ENCODE results near the gene APCDD1.
"Not testable (repeated sequence)": the region's sequence is repeated elsewhere in the genome, so short reads cannot be mapped to it uniquely, and the experiment has no call there.

GRCh38 chr18:10505892-10506291 is 51.5 kb downstream of the APCDD1 start:
- TF ChIP-seq CTCF (conservative IDR thresholded peaks at IDR 0.05; ENCODE audit: low read depth, low read length); EZH2 (IDR thresholded peaks at IDR 0.05; ENCODE audit: borderline replicate concordance, low read depth, low read length, poor library complexity, severe bottlenecking): not testable (repeated sequence)
